SU-DHL-6 (cell line): Measurements from ENCODE around the gene CKAP2L.

Source experiments
- CTCF ChIP-seq: fragments of 200-600 bp; sonication (generic); IDR thresholded peaks from one replicate; pipeline ENCODE4 v1.5.1; 2017; ENCODE audit warnings: antibody characterized with exemption, mild to moderate bottlenecking, low read length, moderate library complexity; ENCODE audit not compliant: insufficient read depth, poor library complexity, severe bottlenecking
- EZH2phosphoT487 ChIP-seq: fragments of 200-600 bp; sonication (generic), shearing (Covaris generic); conservative IDR thresholded peaks from 2 replicates; pipeline ENCODE4 v1.6.1; 2018; ENCODE audit warnings: mild to moderate bottlenecking, antibody characterized with exemption, low read length, moderate library complexity, mixed read lengths

DNA sequence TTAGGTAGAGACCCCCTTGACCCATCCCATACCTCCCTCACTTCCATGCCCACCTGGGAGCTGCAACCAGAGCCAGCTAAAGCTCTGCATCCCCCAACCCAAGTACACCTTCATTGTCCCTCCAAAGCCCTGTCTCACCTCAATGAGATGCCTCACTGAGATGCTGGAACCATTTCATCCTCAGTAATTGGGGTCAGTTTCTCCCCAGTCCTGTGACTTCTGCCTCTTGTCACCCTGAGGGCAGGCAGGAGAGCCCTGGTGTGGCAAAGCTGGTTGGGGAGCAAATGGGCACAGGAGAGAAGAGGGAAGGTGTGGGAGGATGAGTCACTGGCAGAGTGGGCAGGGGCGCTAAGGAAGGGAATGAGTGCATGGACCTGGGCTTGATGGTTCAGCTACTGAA lies 71.5 kb downstream of the CKAP2L start:
- no peak for TF ChIP-seq CTCF
- no peak for TF ChIP-seq EZH2phosphoT487
